ENCODE results near the gene CNP. TPM values are rescaled to one million over a fixed set of nuclear protein-coding genes. Genes with fewer than 3 reads are reported as not detected.

The CNP gene
- total RNA-seq, 1 experiment from 2014 or later = 51.2 TPM

- ChIA-PET RAD21 (ENCODE audit: low non-redundant PET in 1 of 2, low total read pairs in 2 of 2, uncharacterized antibody in 2 of 2, unreplicated experiment in 2 of 2) (no interaction called here), CTCF (no interaction called here), POLR2A (no interaction called here)
- H3K9ac ChIP-seq (ENCODE audit: low read length) = no peak overlapping the region
- no peaks in the 10 kb centered on the region for H3K36me3 ChIP-seq (ENCODE audit: control insufficient read depth in 1 of 2, insufficient read depth in 2 of 2, low read length in 2 of 2)
- ATAC-seq = no peak
- no peak overlapping the region for H2AFZ ChIP-seq (ENCODE audit: low read depth, low read length, poor library complexity, severe bottlenecking)
- TF ChIP-seq POLR2A (IDR thresholded peaks at IDR 0.05; ENCODE audit: borderline replicate concordance, extremely low read depth, insufficient read depth, insufficient read length) (no peak), CBX3 (IDR thresholded peaks at IDR 0.05; ENCODE audit: low read depth) (no peak), FOSL1 (IDR thresholded peaks at IDR 0.05; ENCODE audit: low read depth) (no peak), POLR2AphosphoS5 (IDR thresholded peaks at IDR 0.05; ENCODE audit: low read depth, low read length) (no peak), ATF3 (IDR thresholded peaks at IDR 0.05) (no peak), JUND (IDR thresholded peaks at IDR 0.05) (no peak), CEBPB (IDR thresholded peaks at IDR 0.05; ENCODE audit: low read depth) (no peak), TCF7L2 (IDR thresholded peaks at IDR 0.05; ENCODE audit: borderline replicate concordance, extremely low read depth, insufficient read depth, insufficient read length) (no peak), SIN3A (IDR thresholded peaks at IDR 0.05; ENCODE audit: low read depth) (no peak), RAD21 (IDR thresholded peaks at IDR 0.05; ENCODE audit: low read depth) (no peak), ELF1 (IDR thresholded peaks at IDR 0.05; ENCODE audit: borderline replicate concordance, low read depth) (no peak), EGR1 (IDR thresholded peaks at IDR 0.05; ENCODE audit: low read depth) (no peak), SRF (IDR thresholded peaks at IDR 0.05; ENCODE audit: low read depth) (no peak), YY1 (IDR thresholded peaks at IDR 0.05; ENCODE audit: extremely low read depth, insufficient replicate concordance, low read depth, low read length) (no peak), SP1 (IDR thresholded peaks at IDR 0.05; ENCODE audit: low read depth) (no peak)
- TF ChIP-seq, protein P1, sequence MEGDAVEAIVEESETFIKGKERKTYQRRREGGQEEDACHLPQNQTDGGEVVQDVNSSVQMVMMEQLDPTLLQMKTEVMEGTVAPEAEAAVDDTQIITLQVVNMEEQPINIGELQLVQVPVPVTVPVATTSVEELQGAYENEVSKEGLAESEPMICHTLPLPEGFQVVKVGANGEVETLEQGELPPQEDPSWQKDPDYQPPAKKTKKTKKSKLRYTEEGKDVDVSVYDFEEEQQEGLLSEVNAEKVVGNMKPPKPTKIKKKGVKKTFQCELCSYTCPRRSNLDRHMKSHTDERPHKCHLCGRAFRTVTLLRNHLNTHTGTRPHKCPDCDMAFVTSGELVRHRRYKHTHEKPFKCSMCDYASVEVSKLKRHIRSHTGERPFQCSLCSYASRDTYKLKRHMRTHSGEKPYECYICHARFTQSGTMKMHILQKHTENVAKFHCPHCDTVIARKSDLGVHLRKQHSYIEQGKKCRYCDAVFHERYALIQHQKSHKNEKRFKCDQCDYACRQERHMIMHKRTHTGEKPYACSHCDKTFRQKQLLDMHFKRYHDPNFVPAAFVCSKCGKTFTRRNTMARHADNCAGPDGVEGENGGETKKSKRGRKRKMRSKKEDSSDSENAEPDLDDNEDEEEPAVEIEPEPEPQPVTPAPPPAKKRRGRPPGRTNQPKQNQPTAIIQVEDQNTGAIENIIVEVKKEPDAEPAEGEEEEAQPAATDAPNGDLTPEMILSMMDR (IDR thresholded peaks at IDR 0.05 in 2 of 3, conservative IDR thresholded peaks at IDR 0.05 in 1 of 3; ENCODE audit: borderline replicate concordance in 1 of 3, insufficient read depth in 1 of 3, low read depth in 2 of 3, low read length in 2 of 3) = no peak
- TF ChIP-seq, protein P2, sequence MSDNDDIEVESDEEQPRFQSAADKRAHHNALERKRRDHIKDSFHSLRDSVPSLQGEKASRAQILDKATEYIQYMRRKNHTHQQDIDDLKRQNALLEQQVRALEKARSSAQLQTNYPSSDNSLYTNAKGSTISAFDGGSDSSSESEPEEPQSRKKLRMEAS (IDR thresholded peaks at IDR 0.05) = no peak
- no peaks in the 10 kb centered on the region for H4K20me1 ChIP-seq (ENCODE audit: insufficient read depth)
- H3K4me2 ChIP-seq (ENCODE audit: low read length) = no peak overlapping the region
- no peaks in the 10 kb centered on the region for H3K9me3 ChIP-seq (ENCODE audit: control insufficient read depth in 1 of 2, insufficient read depth in 1 of 2, low read depth in 1 of 2, low read length in 2 of 2)
- no peaks in the 10 kb centered on the region for H3K27me3 ChIP-seq (ENCODE audit: insufficient read depth, low read length)
- H3K4me3 ChIP-seq (replicated peaks in 1 of 2; ENCODE audit: low read depth in 1 of 2, low read length in 2 of 2) = no peak overlapping the region
- DNase-seq (ENCODE audit: low read depth, low spot score) = no peak
- no peaks in the 10 kb centered on the region for H3K9me2 ChIP-seq (ENCODE audit: insufficient read depth)
- BruUV-seq (replicated peaks) = no TSS peak
- H3K27ac ChIP-seq (ENCODE audit: low read depth, low read length) = no peak overlapping the region
- intact Hi-C loops (cut with micrococcal nuclease) = no loop called here
- H3K79me2 ChIP-seq (ENCODE audit: insufficient read depth, low read length) = no peaks in the 10 kb centered on the region
- H3K4me1 ChIP-seq (ENCODE audit: control insufficient read depth in 1 of 2, insufficient read depth in 2 of 2, low read length in 2 of 2) = peaks cover 5 to 18% of the 10 kb centered on the region in 2 experiments; a peak in 3 of 4 replicates
Measured at GRCh38 chr17:41939693-41940090, 26.9 kb upstream of the CNP start.
